Left ventricle myocardium inferior (tissue), 1 donor: ENCODE results near the gene HOXA3. TPM values are rescaled to one million over a fixed set of nuclear protein-coding genes. Genes with fewer than 3 reads are reported as not detected.
A peak's percentile ranks its signal among the peaks of the same experiment; 100 is the strongest.

ENCODE experiments used
- DNase-seq: peaks from one replicate; pipeline ENCODE4 v3.0.0-alpha.2; 2020
- H3K27ac ChIP-seq: fragments of 200-600 bp; replicated peaks from 2 replicates; pipeline ENCODE4 v1.8.0; 2021
- H3K27me3 ChIP-seq: fragments of 200-600 bp; 2 replicates; pipeline ENCODE4 v1.8.0; 2021; ENCODE audit warnings: low read depth
- H3K36me3 ChIP-seq: fragments of 200-600 bp; 2 replicates; pipeline ENCODE4 v1.8.0; 2021
- H3K4me1 ChIP-seq: fragments of 200-600 bp; 2 replicates; pipeline ENCODE4 v1.8.0; 2021
- H3K4me3 ChIP-seq: fragments of 200-600 bp; 2 replicates; pipeline ENCODE4 v1.8.0; 2021; ENCODE audit warnings: mild to moderate bottlenecking, moderate library complexity
- H3K9me3 ChIP-seq: fragments of 200-600 bp; replicated peaks from 2 replicates; pipeline ENCODE4 v1.8.0; 2021
- CTCF ChIP-seq: fragments of 200-600 bp; IDR thresholded peaks from 2 replicates; pipeline ENCODE4 v1.8.0; 2021; ENCODE audit warnings: antibody characterized with exemption, mild to moderate bottlenecking, borderline replicate concordance
- intact Hi-C: fragments of 100-400 bp; cut with micrococcal nuclease; formaldehyde crosslinking; loops from one replicate; pipeline ENCODE4 v1.11.0; 2022
- total RNA-seq: library from RNA; stranded (reverse); fragmentation: NEBNext Ultra II Directional; extraction: Animal tissue kit (Norgen Biotek cat#: 25700); gene quantifications from one replicate; pipeline ENCODE4 v1.2.1, GENCODE V29; 2021
- donor health status: DM: no; HTN: yes; CAD: no; lungs with severe emphysema.

Gene HOXA3
- total RNA-seq, 1 donor from 2014 or later = not detected

GRCh38 chr7:27111042-27111750 is 41.2 kb downstream of the HOXA3 start:
- Histone ChIP-seq H3K36me3 (no peaks in the 10 kb centered on the region), H3K9me3 (no peaks in the 10 kb centered on the region), H3K4me1 (peaks cover 32% of the 10 kb centered on the region), H3K27ac (peak overlapping the region; percentile 23), H3K4me3 (no peak overlapping the region), H3K27me3 (peaks cover 98% of the 10 kb centered on the region)
- TF ChIP-seq CTCF = no peak
- intact Hi-C loops = no loop called here
- no peak for DNase-seq

- intact Hi-C loops = no loop called here
- Histone ChIP-seq H3K27me3 (peaks cover 98% of the 10 kb centered on the region), H3K4me3 (no peak overlapping the region), H3K9me3 (no peaks in the 10 kb centered on the region), H3K27ac (peak overlapping the region; percentile 23), H3K4me1 (peaks cover 28% of the 10 kb centered on the region), H3K36me3 (no peaks in the 10 kb centered on the region)
- DNase-seq = no peak
- no peak for TF ChIP-seq CTCF
These were observed 42.0 kb downstream of the HOXA3 start for GRCh38 chr7:27110186-27111031.

- H3K36me3 ChIP-seq = no peaks in the 10 kb centered on the region
- intact Hi-C loops = no loop called here
- H3K27me3 ChIP-seq = peaks cover 99% of the 10 kb centered on the region
- peaks cover 22% of the 10 kb centered on the region for H3K4me1 ChIP-seq
- H3K9me3 ChIP-seq = no peaks in the 10 kb centered on the region
- no peak overlapping the region for H3K4me3 ChIP-seq
- no peak for DNase-seq
- no peak overlapping the region for H3K27ac ChIP-seq
- no peak for TF ChIP-seq CTCF
These were observed 42.8 kb downstream of the HOXA3 start for GRCh38 chr7:27109466-27110185.

- Histone ChIP-seq H3K27ac (peak overlapping the region; percentile 73), H3K9me3 (no peaks in the 10 kb centered on the region), H3K4me3 (peak overlapping the region; percentile 50), H3K27me3 (peaks cover 100% of the 10 kb centered on the region), H3K4me1 (peaks cover 21% of the 10 kb centered on the region), H3K36me3 (no peaks in the 10 kb centered on the region)
- peak; percentile 11 for TF ChIP-seq CTCF
- intact Hi-C loops = no loop called here
- DNase-seq = no peak
These were observed 43.8 kb downstream of the HOXA3 start for GRCh38 chr7:27108390-27109127.
